GM21528 (cell line): ENCODE data around the gene CCNT2.
"Not testable (repeated sequence)": the region's sequence is repeated elsewhere in the genome, so short reads cannot be mapped to it uniquely, and the experiment has no call there.

Experiments used
- ATAC-seq: cut with Tn5 transposase; IDR thresholded peaks from one replicate; pipeline ENCODE4 v1.9.1; 2021; ENCODE audit warnings: mild to moderate bottlenecking, moderate library complexity; ENCODE audit not compliant: unreplicated experiment, low FRiP score

CCNT2 gene

GRCh38 chr2:134918526-134919340 is at the start of gene CCNT2:
TSS of gene CCNT2 (plus strand) at chr2:134918822. CDS start at chr2:134918855, 33 bp downstream.
- peak; percentile 82 for ATAC-seq

GRCh38 chr2:134869946-134870736 is 48.5 kb upstream of the CCNT2 start:
- no peak for ATAC-seq

- ATAC-seq, result no peak
Measured at GRCh38 chr2:134873152-134873551, 45.5 kb upstream of the CCNT2 start.

GRCh38 chr2:134875309-134875708 is 43.3 kb upstream of the CCNT2 start:
- ATAC-seq, result no peak

GRCh38 chr2:134882773-134883172 is 35.8 kb upstream of the CCNT2 start:
- no peak for ATAC-seq

- no peak for ATAC-seq
Measured at GRCh38 chr2:134883552-134884293, 34.9 kb upstream of the CCNT2 start.

GRCh38 chr2:134884435-134884834 is 34.2 kb upstream of the CCNT2 start:
- ATAC-seq, result no peak

- ATAC-seq, result no peak
Measured at GRCh38 chr2:134892282-134893035, 26.2 kb upstream of the CCNT2 start.

- no peak for ATAC-seq
Measured at GRCh38 chr2:134897932-134898331, 20.7 kb upstream of the CCNT2 start.

GRCh38 chr2:134899204-134899603 is 19.4 kb upstream of the CCNT2 start:
- ATAC-seq, result no peak

- ATAC-seq, result no peak
Measured at GRCh38 chr2:134900151-134900550, 18.5 kb upstream of the CCNT2 start.

- not testable (repeated sequence) for ATAC-seq
Measured at GRCh38 chr2:134903701-134904100, 14.9 kb upstream of the CCNT2 start.

- no peak for ATAC-seq
Measured at GRCh38 chr2:134905168-134905567, 13.5 kb upstream of the CCNT2 start.

- no peak for ATAC-seq
Measured at GRCh38 chr2:134906726-134907125, 11.9 kb upstream of the CCNT2 start.

- ATAC-seq, result not testable (repeated sequence)
Measured at GRCh38 chr2:134907441-134908116, 11.0 kb upstream of the CCNT2 start.

- ATAC-seq, result no peak
Measured at GRCh38 chr2:134910763-134911399, 7.7 kb upstream of the CCNT2 start.

GRCh38 chr2:134911400-134911785 is 7.2 kb upstream of the CCNT2 start:
- ATAC-seq, result no peak

- ATAC-seq, result no peak
Measured at GRCh38 chr2:134912361-134912760, 6.3 kb upstream of the CCNT2 start.

- no peak for ATAC-seq
Measured at GRCh38 chr2:134917360-134917865, 1.2 kb upstream of the CCNT2 start.
